ENCODE results near the gene ZNF587B. TPM values are rescaled to one million over a fixed set of nuclear protein-coding genes. Genes with fewer than 3 reads are reported as not detected.

Gene ZNF587B
- total and polyA plus RNA-seq, 10 of the 15 experiments (the other 5 are each of a cell fraction or from before 2014, with no cell fraction given): 4.1 to 33.9 (median 15.2) TPM

- peak; percentile 79 for TF ChIP-seq CREB1 (IDR thresholded peaks at IDR 0.05; ENCODE audit: low read depth)
- TF ChIP-seq SREBF1 (IDR thresholded peaks at IDR 0.05; ENCODE audit: low read length): no peak
- peak; percentile 84 for TF ChIP-seq SP1 (IDR thresholded peaks at IDR 0.05; ENCODE audit: low read depth, low read length)
- TF ChIP-seq PKNOX1 (IDR thresholded peaks at IDR 0.05): peak; percentile 98
- no peak for TF ChIP-seq IRF3 (IDR thresholded peaks at IDR 0.05)
- TF ChIP-seq ZNF207 (IDR thresholded peaks at IDR 0.05; ENCODE audit: borderline replicate concordance): no peak; the same call in 1 of the 2 replicates
- TF ChIP-seq RBBP5 (conservative IDR thresholded peaks at IDR 0.05): no peak
- TF ChIP-seq FOXK2 (IDR thresholded peaks at IDR 0.05): no peak
- peak; percentile 24; the same call in 1 of the 2 replicates for TF ChIP-seq NBN (IDR thresholded peaks at IDR 0.05)
- peak; percentile 44; the same call in 1 of the 2 replicates for TF ChIP-seq RUNX3 (IDR thresholded peaks at IDR 0.05; ENCODE audit: low read length)
- no peak for TF ChIP-seq CHD1 (IDR thresholded peaks at IDR 0.05; ENCODE audit: low read depth, low read length)
- TF ChIP-seq ZNF217 (IDR thresholded peaks at IDR 0.05): no peak
- no peak for TF ChIP-seq EZH2 (IDR thresholded peaks at IDR 0.05; ENCODE audit: borderline replicate concordance, control insufficient read depth, low read depth, low read length)
- peak in 1 of 3 experiments; percentile 32; a peak in 1 of 6 replicates for TF ChIP-seq CTCF (IDR thresholded peaks at IDR 0.05 in 2 of 3, conservative IDR thresholded peaks at IDR 0.05 in 1 of 3; ENCODE audit: control insufficient read depth in 2 of 3, extremely low read depth in 1 of 3, insufficient read depth in 1 of 3, low read depth in 3 of 3, low read length in 3 of 3)
- peak; percentile 83 for TF ChIP-seq NR2C1 (IDR thresholded peaks at IDR 0.05)
- no peak for TF ChIP-seq ZNF592 (IDR thresholded peaks at IDR 0.05)
- peak; percentile 82 for TF ChIP-seq MYC (IDR thresholded peaks at IDR 0.05; ENCODE audit: insufficient read depth, insufficient read length, insufficient replicate concordance, low read length, severe bottlenecking)
- TF ChIP-seq GATAD2B (conservative IDR thresholded peaks at IDR 0.05; ENCODE audit: low read depth): peak; percentile 79
- TF ChIP-seq SUZ12 (IDR thresholded peaks at IDR 0.05; ENCODE audit: unreplicated experiment): no peak
- TF ChIP-seq BHLHE40 (IDR thresholded peaks at IDR 0.05; ENCODE audit: borderline replicate concordance in 1 of 2, low read depth in 2 of 2, low read length in 1 of 2): peak in 1 of 2 experiments; percentile 61; a peak in 1 of 4 replicates
- TF ChIP-seq HDAC2 (IDR thresholded peaks at IDR 0.05): no peak
- no peak for TF ChIP-seq ETV6 (conservative IDR thresholded peaks at IDR 0.05 in 1 of 2, IDR thresholded peaks at IDR 0.05 in 1 of 2; ENCODE audit: borderline replicate concordance in 1 of 2, low read depth in 1 of 2)
These were observed 10.5 kb upstream of the ZNF587B start (continued) for GRCh38 chr19:57819475-57820148.

All from GM12878 (cell line).